DMS79 (cell line): ENCODE results near the gene CUL1.

Experiments used
- DNase-seq: peaks from one replicate; lab custom pipeline; 2025; lab: John Stamatoyannopoulos, UW

CUL1 gene

GRCh38 chr7:148804343-148805235, 105.9 kb downstream of the CUL1 start:
- DNase-seq: no peak

DNA sequence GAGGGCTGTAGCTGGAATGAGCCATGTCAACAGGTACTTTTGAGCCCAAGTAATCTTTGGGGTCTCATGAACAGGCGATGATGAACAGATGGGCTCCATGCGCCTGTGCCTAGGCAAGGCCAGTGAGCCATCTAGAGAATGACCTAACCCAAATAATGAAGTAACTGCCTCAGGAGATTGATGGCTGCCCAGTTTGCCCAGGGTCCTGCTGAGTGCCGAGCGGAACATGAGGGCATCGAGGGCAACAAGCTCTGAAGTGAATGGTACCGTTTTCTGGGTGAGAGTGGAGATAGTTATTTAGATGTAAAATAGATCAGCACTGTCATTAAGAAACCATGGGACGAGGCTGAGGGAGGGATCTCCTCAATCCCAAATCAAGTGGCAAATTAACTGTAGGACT, 107.5 kb downstream of the CUL1 start:
- no peak for DNase-seq

GRCh38 chr7:148807436-148807835, 108.7 kb downstream of the CUL1 start:
- no peak for DNase-seq

GRCh38 chr7:148809856-148810255, 111.2 kb downstream of the CUL1 start:
- DNase-seq: no peak

GRCh38 chr7:148811892-148812291, 113.2 kb downstream of the CUL1 start:
- no peak for DNase-seq

GRCh38 chr7:148813890-148814289, 115.2 kb downstream of the CUL1 start:
- DNase-seq: no peak

- no peak for DNase-seq
Observed at GRCh38 chr7:148814922-148815559, 116.3 kb downstream of the CUL1 start.

DNA sequence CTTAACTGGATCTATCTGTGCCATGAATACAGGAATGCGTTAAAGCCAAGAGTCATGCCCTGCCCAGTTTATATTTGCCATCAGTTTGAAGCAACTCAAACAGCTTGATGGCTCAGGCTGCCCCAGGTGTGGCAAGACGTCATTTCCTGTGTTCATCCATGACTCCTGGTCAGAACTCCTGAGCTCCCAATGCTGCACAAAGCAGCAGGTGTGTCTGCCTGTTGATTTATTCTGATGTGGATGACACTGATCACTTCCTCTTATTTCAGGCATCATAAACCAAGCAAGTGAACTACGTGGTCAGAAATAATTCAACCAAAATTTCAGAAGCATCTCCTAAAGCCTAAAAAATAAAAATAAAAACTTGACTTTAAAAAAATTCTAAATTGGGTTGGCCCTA, 116.9 kb downstream of the CUL1 start:
- DNase-seq: no peak

- DNase-seq: no peak
Observed at GRCh38 chr7:148819697-148820360, 121.1 kb downstream of the CUL1 start.

GRCh38 chr7:148821422-148821821, 122.7 kb downstream of the CUL1 start:
- DNase-seq: no peak

- DNase-seq: no peak
Observed at GRCh38 chr7:148824864-148825263, 126.2 kb downstream of the CUL1 start.

GRCh38 chr7:148825338-148825737, 126.6 kb downstream of the CUL1 start:
- DNase-seq: no peak

GRCh38 chr7:148828965-148829364, 130.3 kb downstream of the CUL1 start:
- DNase-seq: no peak

DNA sequence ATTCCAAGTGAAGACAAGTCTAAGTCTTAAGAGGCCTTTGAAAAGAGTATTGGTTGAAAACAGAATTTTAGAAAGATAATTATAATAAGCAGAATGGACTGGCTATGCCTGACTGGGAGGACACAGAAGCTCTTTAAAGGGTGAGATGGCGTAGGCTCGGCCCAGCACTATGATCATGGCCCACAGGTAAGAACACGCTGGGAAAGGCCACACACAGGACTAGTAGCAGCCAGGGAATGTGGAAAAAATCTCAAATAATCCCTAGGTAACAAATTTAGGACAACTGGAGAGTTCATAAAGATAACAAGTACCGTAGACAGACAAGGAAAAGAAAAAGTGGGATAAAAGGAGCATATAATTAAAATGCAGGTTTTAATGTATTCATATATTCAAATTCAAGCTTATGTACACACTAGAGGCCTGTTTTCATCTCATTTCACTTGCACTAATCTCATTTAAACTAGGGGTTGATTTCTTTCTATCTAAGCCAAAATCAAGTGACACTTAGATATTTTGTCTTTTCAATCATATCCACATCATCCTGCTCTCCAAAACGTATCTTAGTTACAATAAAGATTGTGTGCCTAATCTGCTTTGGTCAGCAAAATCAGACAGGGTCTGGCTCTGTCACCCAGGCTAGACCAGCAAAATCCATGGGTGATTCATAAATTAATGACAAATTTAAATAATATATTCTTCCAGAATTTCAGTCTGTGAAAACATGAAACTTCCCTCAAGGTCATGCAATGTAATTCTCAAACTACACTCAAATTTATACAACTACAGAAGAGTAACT, 132.4 kb downstream of the CUL1 start:
- DNase-seq: no peak

DNA sequence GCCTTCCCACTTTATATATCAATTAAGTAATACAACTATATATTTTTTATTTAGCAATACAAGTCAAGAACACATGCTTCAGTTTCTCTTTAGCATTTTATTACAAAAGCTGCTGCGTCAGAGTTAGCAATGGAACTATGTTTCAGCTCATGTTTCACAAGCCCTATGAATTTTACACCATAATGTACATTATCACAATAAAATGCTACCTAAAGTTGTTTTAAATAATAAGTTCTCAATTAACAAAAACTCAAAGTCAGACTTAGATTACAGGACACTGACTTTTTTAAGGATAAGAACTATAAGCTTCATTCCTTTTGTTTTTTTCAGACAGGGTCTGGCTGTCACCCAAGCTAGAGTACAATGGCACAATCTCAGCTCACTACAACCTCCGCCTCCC, 133.1 kb downstream of the CUL1 start:
- DNase-seq: no peak

- DNase-seq: no peak
Observed at GRCh38 chr7:148834605-148835004, 135.9 kb downstream of the CUL1 start.

GRCh38 chr7:148835854-148836253, 137.2 kb downstream of the CUL1 start:
- DNase-seq: no peak

- no peak for DNase-seq
Observed at GRCh38 chr7:148838905-148839304, 140.2 kb downstream of the CUL1 start.

- no peak for DNase-seq
Observed at GRCh38 chr7:148847815-148848734, 149.4 kb downstream of the CUL1 start.

GRCh38 chr7:148849393-148850098, 150.8 kb downstream of the CUL1 start:
- DNase-seq: no peak
